Left lung (tissue), 10 donors: Measurements from ENCODE around the gene BCAS3. TPM values are rescaled to one million over a fixed set of nuclear protein-coding genes. Genes with fewer than 3 reads are reported as not detected.
"Not testable (repeated sequence)": the region's sequence is repeated elsewhere in the genome, so short reads cannot be mapped to it uniquely, and the experiment has no call there.

Source experiments
- ATAC-seq: fragments of 200-7000 bp; cut with Tn5 transposase; one replicate; pipeline ENCODE4 v1.9.1; 2020; ENCODE audit warnings: moderate library complexity
- DNase-seq, 4 donors: peaks; one replicate each; pipeline ENCODE4 v3.0.0-alpha.2; 2013 to 2020
- H3K27ac ChIP-seq, 2 donors: fragments of 200-600 bp; sonication (generic) in 1 of 2; one replicate each; pipeline versions ENCODE4 v1.5.0 to v1.8.0; 2020 to 2021
- H3K27me3 ChIP-seq, 2 donors: fragments of 200-600 bp; sonication (generic) in 1 of 2; one replicate each; pipeline versions ENCODE4 v1.5.0 to v1.8.0; 2020 to 2021
- H3K36me3 ChIP-seq, 2 donors: fragments of 200-600 bp; sonication (generic) in 1 of 2; one replicate each; pipeline versions ENCODE4 v1.5.0 to v1.8.0; 2020 to 2021
- H3K4me1 ChIP-seq, 2 donors: fragments of 200-600 bp; one replicate each; pipeline ENCODE4 v1.8.0; 2021
- H3K4me3 ChIP-seq, 2 donors: fragments of 200-600 bp; sonication (generic) in 1 of 2; one replicate each; pipeline versions ENCODE4 v1.5.0 to v1.8.0; 2020 to 2021; ENCODE audit warnings: mild to moderate bottlenecking in 1 of 2
- H3K9me3 ChIP-seq, 2 donors: fragments of 200-600 bp; sonication (generic) in 1 of 2; one replicate each; pipeline versions ENCODE4 v1.5.0 to v1.8.0; 2020 to 2021
- intact Hi-C, 2 donors: fragments of 100-400 bp; cut with DNase I; formaldehyde crosslinking; loops; one replicate each; pipeline versions ENCODE4 v1.11.2 to v1.14.2; 2022
- polyA plus RNA-seq, 6 donors: library from polyadenylated mRNA; unstranded; fragments of 120-200 nt; gene quantifications; one replicate each; pipeline ENCODE4 v1.2.1, GENCODE V29; 2013; ENCODE audit not compliant: insufficient read length in 6 of 6
- total RNA-seq, 2 donors: library from RNA; stranded (reverse); fragmentation: NEBNext Ultra II Directional; extraction: Animal tissue kit (Norgen Biotek cat#: 25700); gene quantifications; one replicate each; pipeline ENCODE4 v1.2.1, GENCODE V29; 2021
- TF ChIP-seq, protein P1 (sequence below), 2 donors: fragments of 200-600 bp; sonication (generic) in 1 of 2; IDR thresholded peaks; one replicate each; pipeline versions ENCODE4 v1.5.0 to v1.8.0; 2021; ENCODE audit warnings: antibody characterized with exemption in 2 of 2
- donor health status: DM: no; HTN: yes; CAD: no.
- donor health status: DM: no; HTN: no; CAD: no.

BCAS3 gene
- total and polyA plus RNA-seq, 8 donors: 21.2 to 29.6 (median 28.0) TPM

DNA sequence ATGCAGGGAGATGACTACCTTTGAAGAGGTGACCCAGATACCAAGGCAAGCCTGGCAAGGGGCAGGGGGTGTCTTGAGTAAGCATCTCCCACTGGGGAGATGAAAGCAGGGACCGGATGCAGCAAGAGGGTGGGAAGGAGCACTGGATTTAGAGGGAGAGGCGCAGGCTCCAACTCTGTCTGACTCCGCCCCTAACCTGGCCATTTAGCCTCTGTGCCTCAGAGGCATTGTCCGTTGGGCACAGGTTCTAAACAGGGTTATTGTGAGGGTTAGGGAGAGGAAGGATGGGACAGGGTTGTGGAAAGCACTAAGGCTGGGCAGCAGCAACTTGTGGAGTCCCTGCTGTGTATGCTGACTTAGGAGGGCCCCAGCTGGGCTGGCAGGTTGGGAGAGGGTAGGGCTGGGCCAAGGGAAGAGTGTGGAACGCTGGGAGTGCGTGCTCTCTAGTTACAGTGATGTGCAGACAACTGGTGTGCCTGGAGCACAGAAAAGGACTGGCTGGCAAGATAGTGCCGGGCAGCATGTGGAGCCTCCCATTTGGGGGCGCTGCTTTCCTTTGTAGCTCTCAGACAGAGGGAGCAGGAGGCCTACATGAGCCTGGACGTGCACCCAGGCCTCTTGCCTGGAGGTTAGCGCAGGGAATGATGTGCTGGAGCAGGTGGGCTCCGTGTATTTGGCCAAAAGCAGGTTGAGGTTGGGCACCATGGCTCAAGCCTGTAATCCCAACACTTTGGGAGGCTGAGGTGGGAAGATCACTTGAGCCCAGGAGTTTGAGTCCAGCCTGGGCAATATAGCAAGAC, 748.2 kb downstream of the BCAS3 start:
- no peak overlapping the region for H3K4me3 ChIP-seq
- TF ChIP-seq, protein P1, sequence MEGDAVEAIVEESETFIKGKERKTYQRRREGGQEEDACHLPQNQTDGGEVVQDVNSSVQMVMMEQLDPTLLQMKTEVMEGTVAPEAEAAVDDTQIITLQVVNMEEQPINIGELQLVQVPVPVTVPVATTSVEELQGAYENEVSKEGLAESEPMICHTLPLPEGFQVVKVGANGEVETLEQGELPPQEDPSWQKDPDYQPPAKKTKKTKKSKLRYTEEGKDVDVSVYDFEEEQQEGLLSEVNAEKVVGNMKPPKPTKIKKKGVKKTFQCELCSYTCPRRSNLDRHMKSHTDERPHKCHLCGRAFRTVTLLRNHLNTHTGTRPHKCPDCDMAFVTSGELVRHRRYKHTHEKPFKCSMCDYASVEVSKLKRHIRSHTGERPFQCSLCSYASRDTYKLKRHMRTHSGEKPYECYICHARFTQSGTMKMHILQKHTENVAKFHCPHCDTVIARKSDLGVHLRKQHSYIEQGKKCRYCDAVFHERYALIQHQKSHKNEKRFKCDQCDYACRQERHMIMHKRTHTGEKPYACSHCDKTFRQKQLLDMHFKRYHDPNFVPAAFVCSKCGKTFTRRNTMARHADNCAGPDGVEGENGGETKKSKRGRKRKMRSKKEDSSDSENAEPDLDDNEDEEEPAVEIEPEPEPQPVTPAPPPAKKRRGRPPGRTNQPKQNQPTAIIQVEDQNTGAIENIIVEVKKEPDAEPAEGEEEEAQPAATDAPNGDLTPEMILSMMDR (IDR thresholded peaks at IDR 0.05): no peak
- intact Hi-C loops: no loop called here
- peaks cover 0 to 52% of the 10 kb centered on the region in 2 donors for H3K27me3 ChIP-seq
- DNase-seq (no peak), ATAC-seq (no peak)
- H3K9me3 ChIP-seq: no peaks in the 10 kb centered on the region
- no peaks in the 10 kb centered on the region for H3K36me3 ChIP-seq
- no peak overlapping the region for H3K27ac ChIP-seq
- no peaks in the 10 kb centered on the region for H3K4me1 ChIP-seq

DNA sequence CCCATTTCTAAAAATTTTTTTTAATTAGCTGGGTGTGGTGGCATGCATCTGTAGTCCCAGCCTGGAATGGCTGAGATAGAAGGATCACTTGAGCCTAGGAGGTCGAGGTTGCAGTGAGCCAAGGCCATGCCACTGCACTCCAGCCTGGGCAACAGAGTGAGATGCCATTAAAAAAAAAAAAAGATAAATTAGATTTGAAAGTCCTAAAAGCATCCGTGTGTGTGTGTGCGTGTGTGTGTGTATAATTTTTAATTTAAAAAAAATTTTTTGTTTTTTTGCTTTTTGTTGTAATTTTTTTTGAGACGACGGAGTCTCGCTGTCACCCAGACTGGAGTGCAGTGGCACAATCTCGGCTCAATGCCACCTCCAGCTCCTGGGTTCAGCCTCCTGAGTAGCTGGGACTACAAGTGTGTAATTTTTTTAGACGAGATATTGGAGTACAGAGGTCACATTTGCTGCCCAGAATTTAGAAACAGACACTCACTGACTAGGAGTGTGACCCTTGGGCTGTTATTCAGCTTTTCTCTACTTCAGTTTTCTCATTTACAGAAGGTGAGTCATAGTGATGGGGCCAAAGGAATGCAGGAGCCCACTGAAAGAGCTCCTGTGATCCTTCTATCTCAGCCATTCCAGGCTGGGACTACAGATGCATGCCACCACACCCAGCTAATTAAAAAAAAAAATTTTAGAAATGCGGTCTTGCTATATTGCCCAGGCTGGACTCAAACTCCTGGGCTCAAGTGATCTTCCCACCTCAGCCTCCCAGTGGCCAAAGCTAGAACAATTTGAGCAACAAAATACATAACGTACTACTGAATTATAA, 749.0 kb downstream of the BCAS3 start:
- intact Hi-C loops: no loop called here
- Histone ChIP-seq H3K4me1 (no peaks in the 10 kb centered on the region), H3K36me3 (no peaks in the 10 kb centered on the region), H3K27me3 (peaks cover 0 to 44% of the 10 kb centered on the region in 2 donors), H3K9me3 (no peaks in the 10 kb centered on the region), H3K4me3 (no peak overlapping the region), H3K27ac (no peak overlapping the region)
- TF ChIP-seq, protein P1 (IDR thresholded peaks at IDR 0.05): no peak
- DNase-seq (no peak), ATAC-seq (no peak)

DNA sequence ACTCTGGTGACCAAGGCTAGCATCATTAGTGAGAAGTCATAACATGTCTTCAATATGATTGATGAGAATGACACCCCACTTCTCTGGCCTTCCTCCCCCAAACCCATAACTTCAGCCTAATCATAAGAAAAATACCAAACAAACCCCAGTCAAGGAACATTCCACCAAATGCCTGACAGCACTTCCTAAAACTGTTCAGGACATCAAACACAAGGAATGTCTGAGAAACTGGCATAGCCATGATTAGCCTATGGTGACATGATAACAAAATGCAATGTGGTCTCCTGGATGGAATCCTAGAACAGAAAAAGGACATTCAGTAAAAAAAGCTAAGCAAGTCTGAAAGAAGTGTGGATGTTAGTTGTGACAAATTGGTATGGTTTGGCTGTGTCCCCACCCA, 749.9 kb downstream of the BCAS3 start:
- intact Hi-C loops: no loop called here
- H3K27me3 ChIP-seq: peaks cover 0 to 36% of the 10 kb centered on the region in 2 donors
- DNase-seq: no peak
- H3K27ac ChIP-seq: no peak overlapping the region
- no peaks in the 10 kb centered on the region for H3K36me3 ChIP-seq
- H3K9me3 ChIP-seq: no peaks in the 10 kb centered on the region
- H3K4me3 ChIP-seq: no peak overlapping the region
- H3K4me1 ChIP-seq: no peaks in the 10 kb centered on the region
- TF ChIP-seq, protein P1 (IDR thresholded peaks at IDR 0.05): no peak
- no peak for ATAC-seq

GRCh38 chr17:61429274-61429673, 751.6 kb downstream of the BCAS3 start:
- peaks cover 0 to 20% of the 10 kb centered on the region in 2 donors for H3K27me3 ChIP-seq
- intact Hi-C loops: no loop called here
- no peak overlapping the region for H3K27ac ChIP-seq
- DNase-seq (no peak), ATAC-seq (no peak)
- H3K9me3 ChIP-seq: no peaks in the 10 kb centered on the region
- no peaks in the 10 kb centered on the region for H3K36me3 ChIP-seq
- H3K4me1 ChIP-seq: no peaks in the 10 kb centered on the region
- no peak overlapping the region for H3K4me3 ChIP-seq
- TF ChIP-seq, protein P1 (IDR thresholded peaks at IDR 0.05): no peak

GRCh38 chr17:61429831-61430230, 752.2 kb downstream of the BCAS3 start:
- H3K27ac ChIP-seq, ATAC-seq, H3K36me3 ChIP-seq, H3K9me3 ChIP-seq, DNase-seq, H3K4me1 ChIP-seq, intact Hi-C loops, H3K4me3 ChIP-seq: not testable (repeated sequence)
- peaks cover 0 to 14% of the 10 kb centered on the region in 2 donors for H3K27me3 ChIP-seq
